Transverse colon (tissue), 4 donors: Measurements from ENCODE around the gene SNRPD1. TPM values are rescaled to one million over a fixed set of nuclear protein-coding genes. Genes with fewer than 3 reads are reported as not detected.
A peak's percentile ranks its signal among the peaks of the same experiment; 100 is the strongest.
"Not testable (repeated sequence)": the region's sequence is repeated elsewhere in the genome, so short reads cannot be mapped to it uniquely, and the experiment has no call there.

Experiments used
- DNase-seq: peaks from one replicate; pipeline ENCODE4 v3.0.0-alpha.2; 2019
- H3K27ac ChIP-seq, 4 donors: fragments of 200-600 bp; sonication (generic); 2 replicates each; pipeline ENCODE4 v1.5.1; 2016 to 2018; ENCODE audit warnings: inconsistent platforms in 4 of 4
- H3K27me3 ChIP-seq: fragments of 200-600 bp; sonication (generic); 2 replicates; pipeline ENCODE4 v1.5.1; 2017; ENCODE audit warnings: inconsistent platforms
- H3K36me3 ChIP-seq, 4 donors: fragments of 200-600 bp; sonication (generic); 2 replicates each; pipeline ENCODE4 v1.5.1; 2017 to 2019; ENCODE audit warnings: inconsistent platforms in 4 of 4
- H3K4me1 ChIP-seq, 4 donors: fragments of 200-600 bp; sonication (generic); 2 replicates each; pipeline ENCODE4 v1.5.1; 2017 to 2020; ENCODE audit warnings: inconsistent platforms in 4 of 4
- H3K4me3 ChIP-seq, 4 donors: fragments of 200-600 bp; sonication (generic); 1 replicate in 1 of 4; 2 replicates in 3 of 4; pipeline versions ENCODE4 v1.5.1 to v1.6.1; 2017 to 2019; ENCODE audit warnings: inconsistent platforms in 4 of 4
- H3K9me3 ChIP-seq, 2 donors: fragments of 200-600 bp; sonication (generic); 2 replicates each; pipeline ENCODE4 v1.5.1; 2017 to 2019; ENCODE audit warnings: inconsistent platforms in 2 of 2
- EP300 ChIP-seq: sonication (generic); formaldehyde crosslinking; IDR thresholded peaks from one replicate; pipeline ENCODE4 v1.6.1; 2017; ENCODE audit warnings: antibody characterized with exemption, low read depth
- POLR2A ChIP-seq: fragments of 450-650 bp; IDR thresholded peaks from one replicate; pipeline ENCODE4 v1.6.1; 2016; ENCODE audit warnings: antibody characterized with exemption, mild to moderate bottlenecking, moderate library complexity
- POLR2AphosphoS5 ChIP-seq, 3 donors: sonication (generic); formaldehyde crosslinking; IDR thresholded peaks; one replicate each; pipeline ENCODE4 v1.6.1; 2016; ENCODE audit warnings: antibody characterized with exemption in 3 of 3
- WGBS, 2 donors: methylation state at CpG; one replicate each; pipeline ENCODE4 v1.1.5; 2018; ENCODE audit warnings: low coverage in 1 of 2; 5-methylcytosine and 5-hydroxymethylcytosine counted together
- in situ Hi-C, 4 donors: fragments of 200-750 bp; cut with MboI; loops; one replicate each; pipeline versions ENCODE4 v1.15.0 to v1.15.1; 2017; ENCODE audit warnings: low sequenced_read_pairs in 3 of 4, low pct_ligation_motif_present in 1 of 4, low pct_unique_long_range_greater_than_20kb in 1 of 4
- intact Hi-C: fragments of 100-400 bp; cut with DNase I; formaldehyde crosslinking; loops from one replicate; pipeline ENCODE4 v1.15.1; 2023; ENCODE audit warnings: low total_unique reads
- total RNA-seq, 4 donors: library from RNA; depleted of rRNA; stranded (reverse); fragments of >200 nt; gene quantifications; one replicate each; pipeline ENCODE4 v1.1.0, GENCODE V29; 2016
- TF ChIP-seq, protein P1 (sequence below), 5 experiments: fragments of 200-600 bp in 3 of 5; fragments of 450-650 bp in 2 of 5; sonication (generic) in 3 of 5; IDR thresholded peaks; 1 replicate in 2 of 5; 2 replicates in 3 of 5; pipeline ENCODE4 v1.5.1; 2016 to 2017; ENCODE audit warnings: antibody characterized with exemption in 5 of 5, inconsistent platforms in 3 of 5, mild to moderate bottlenecking in 2 of 5, moderate library complexity in 1 of 5

SNRPD1 gene
- total RNA-seq, 4 donors from 2014 or later = 1.4 to 11.3 (median 7.6) TPM

DNA sequence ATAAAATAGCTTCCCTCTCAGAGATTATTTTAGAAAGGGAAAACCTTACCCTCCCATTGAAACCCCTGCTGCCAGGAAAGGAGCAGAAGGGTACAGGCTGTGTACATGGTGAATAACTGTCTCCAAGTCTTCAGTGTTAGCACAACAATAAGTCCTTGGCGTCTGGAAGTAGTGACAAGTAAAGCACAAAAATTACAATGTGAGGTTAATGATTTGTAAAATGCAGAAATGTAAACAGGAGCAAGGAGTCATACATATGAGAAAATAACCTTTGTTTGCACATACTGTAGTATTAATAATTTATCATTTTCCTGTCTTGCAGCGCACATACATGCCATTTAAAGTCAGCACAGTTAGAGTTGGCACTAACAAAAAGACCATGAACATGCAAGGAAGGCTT, 52.0 kb downstream of the SNRPD1 start:
- Histone ChIP-seq H3K4me3 (no peak overlapping the region), H3K36me3 (peaks cover 0 to 13% (median 0%) of the 10 kb centered on the region in 4 donors), H3K4me1 (peaks cover 0 to 10% (median 7%) of the 10 kb centered on the region in 4 donors), H3K9me3 (no peaks in the 10 kb centered on the region), H3K27me3 (no peaks in the 10 kb centered on the region), H3K27ac (no peak overlapping the region)
- 61 to 67% methylated on average over 2 of the region's 2 CpGs for WGBS, 2 donors
- TF ChIP-seq, protein P1, sequence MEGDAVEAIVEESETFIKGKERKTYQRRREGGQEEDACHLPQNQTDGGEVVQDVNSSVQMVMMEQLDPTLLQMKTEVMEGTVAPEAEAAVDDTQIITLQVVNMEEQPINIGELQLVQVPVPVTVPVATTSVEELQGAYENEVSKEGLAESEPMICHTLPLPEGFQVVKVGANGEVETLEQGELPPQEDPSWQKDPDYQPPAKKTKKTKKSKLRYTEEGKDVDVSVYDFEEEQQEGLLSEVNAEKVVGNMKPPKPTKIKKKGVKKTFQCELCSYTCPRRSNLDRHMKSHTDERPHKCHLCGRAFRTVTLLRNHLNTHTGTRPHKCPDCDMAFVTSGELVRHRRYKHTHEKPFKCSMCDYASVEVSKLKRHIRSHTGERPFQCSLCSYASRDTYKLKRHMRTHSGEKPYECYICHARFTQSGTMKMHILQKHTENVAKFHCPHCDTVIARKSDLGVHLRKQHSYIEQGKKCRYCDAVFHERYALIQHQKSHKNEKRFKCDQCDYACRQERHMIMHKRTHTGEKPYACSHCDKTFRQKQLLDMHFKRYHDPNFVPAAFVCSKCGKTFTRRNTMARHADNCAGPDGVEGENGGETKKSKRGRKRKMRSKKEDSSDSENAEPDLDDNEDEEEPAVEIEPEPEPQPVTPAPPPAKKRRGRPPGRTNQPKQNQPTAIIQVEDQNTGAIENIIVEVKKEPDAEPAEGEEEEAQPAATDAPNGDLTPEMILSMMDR (IDR thresholded peaks at IDR 0.05) = no peak
- no peak for TF ChIP-seq EP300
- no peak for TF ChIP-seq POLR2A
- no peak for TF ChIP-seq POLR2AphosphoS5 (IDR thresholded peaks at IDR 0.05)
- intact Hi-C loops (no loop called here), in situ Hi-C loops (no loop called here)
- no peak for DNase-seq

GRCh38 chr18:21669736-21670285, 57.7 kb downstream of the SNRPD1 start:
- Histone ChIP-seq H3K4me1 (peaks cover 0 to 26% (median 13%) of the 10 kb centered on the region in 4 donors), H3K4me3 (no peak overlapping the region), H3K27me3 (no peaks in the 10 kb centered on the region), H3K27ac (peak overlapping the region; percentile 66 to 75 (median 74)), H3K9me3 (no peaks in the 10 kb centered on the region), H3K36me3 (no peaks in the 10 kb centered on the region)
- DNase-seq = peak; percentile 69
- WGBS, 2 donors = 81 to 83% methylated on average over 1 to 9 of the region's 9 CpGs
- TF ChIP-seq POLR2AphosphoS5 (IDR thresholded peaks at IDR 0.05) (no peak), EP300 (no peak), POLR2A (no peak)
- TF ChIP-seq, protein P1 (IDR thresholded peaks at IDR 0.05) = no peak
- in situ Hi-C loops (no loop called here), intact Hi-C loops (no loop called here)

DNA sequence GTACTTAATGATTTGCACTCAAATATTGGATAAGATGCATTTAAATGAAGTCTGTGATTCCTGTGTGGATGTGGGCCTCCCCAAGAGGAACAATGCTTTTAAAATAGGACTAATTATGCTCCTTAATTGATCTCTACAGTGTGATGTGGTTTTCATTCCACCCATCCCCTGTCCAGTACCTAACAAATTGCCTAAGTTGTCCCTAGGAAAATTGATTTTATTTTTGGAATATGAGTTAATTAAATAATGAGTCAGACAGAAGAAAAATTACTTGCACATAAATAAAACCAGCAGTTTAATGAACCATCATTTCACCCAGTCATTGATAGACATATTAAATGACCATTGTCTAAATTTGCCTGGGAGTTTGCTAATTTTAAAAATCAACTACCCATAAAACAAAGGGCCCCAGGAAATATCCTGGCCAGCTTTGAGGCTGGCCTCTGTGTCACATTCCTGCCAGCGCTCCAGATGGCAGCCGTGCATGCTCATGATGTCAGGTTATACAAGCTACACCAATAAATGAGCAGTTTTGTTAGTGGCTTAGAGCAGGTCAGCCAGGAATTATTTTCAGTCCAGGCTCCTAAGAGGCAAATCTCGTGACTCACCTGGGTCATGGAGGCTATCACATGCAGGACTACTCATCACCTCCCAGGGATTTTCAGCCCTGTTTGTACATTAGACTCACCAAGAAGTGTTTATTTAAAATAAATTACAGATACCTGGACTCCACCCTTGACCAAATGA, 60.6 kb downstream of the SNRPD1 start:
- intact Hi-C loops (no loop called here), in situ Hi-C loops (no loop called here)
- H3K27me3 ChIP-seq = no peaks in the 10 kb centered on the region
- no peaks in the 10 kb centered on the region for H3K9me3 ChIP-seq
- TF ChIP-seq POLR2AphosphoS5 (IDR thresholded peaks at IDR 0.05) (peak in 1 of 3 donors; percentile 34), EP300 (no peak)
- DNase-seq = peak; percentile 45
- H3K4me1 ChIP-seq = peaks cover 0 to 26% (median 13%) of the 10 kb centered on the region in 4 donors
- H3K27ac ChIP-seq = peak overlapping the region in 2 of 4 donors; percentile 48 to 51
- no peak overlapping the region for H3K4me3 ChIP-seq
- 60 to 70% methylated on average over 1 to 3 of the region's 3 CpGs for WGBS, 2 donors
- no peaks in the 10 kb centered on the region for H3K36me3 ChIP-seq

DNA sequence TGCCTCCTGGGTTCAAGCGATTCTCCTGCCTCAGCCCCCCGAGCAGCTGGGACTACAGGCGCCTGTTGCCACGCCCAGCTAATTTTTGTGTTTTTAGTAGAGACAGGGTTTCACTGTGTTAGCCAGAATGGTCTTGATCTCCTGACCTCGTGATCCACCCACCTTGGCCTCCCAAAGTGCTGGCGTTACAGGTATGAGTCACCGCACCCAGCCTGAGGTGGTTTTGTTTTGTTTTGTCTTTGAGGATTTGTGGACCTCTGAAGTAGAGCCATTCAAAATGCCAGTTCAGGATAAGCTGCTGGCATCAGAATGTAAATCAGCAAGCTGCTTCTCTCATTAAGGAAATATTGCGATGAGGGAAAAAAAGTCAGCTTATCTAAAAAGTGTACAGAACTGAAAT, 63.2 kb downstream of the SNRPD1 start:
- H3K27me3 ChIP-seq, H3K36me3 ChIP-seq, intact Hi-C loops, H3K4me3 ChIP-seq, H3K9me3 ChIP-seq, in situ Hi-C loops, H3K27ac ChIP-seq, DNase-seq: not testable (repeated sequence)
- peaks cover 0 to 21% (median 10%) of the 10 kb centered on the region in 4 donors for H3K4me1 ChIP-seq
- WGBS, 2 donors = 91 to 100% methylated on average over 2 to 8 of the region's 8 CpGs

DNA sequence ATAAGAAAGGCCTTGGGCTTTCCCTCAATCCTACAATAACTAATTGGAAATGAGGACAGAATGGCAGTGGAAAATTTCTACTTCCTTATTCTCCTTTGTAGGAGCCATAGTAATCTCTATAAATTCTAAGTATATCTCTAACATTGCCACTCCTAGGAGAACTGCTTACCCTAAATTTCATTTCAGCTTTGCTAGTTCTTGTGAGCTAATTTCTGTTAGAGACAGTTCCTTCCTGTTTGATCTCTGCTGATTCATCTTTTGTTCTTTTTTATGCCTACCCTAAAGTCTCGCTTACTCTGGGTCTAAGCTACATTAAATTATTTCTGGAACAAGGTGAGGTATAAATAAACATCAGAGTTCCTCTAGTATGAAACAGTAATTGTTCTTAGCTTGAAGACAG, 66.7 kb downstream of the SNRPD1 start:
- WGBS, 2 donors = 47 to 89% methylated on average over 1 of the region's 1 CpG
- in situ Hi-C loops (no loop called here), intact Hi-C loops (no loop called here)
- TF ChIP-seq, protein P1 (IDR thresholded peaks at IDR 0.05) = no peak
- no peak for TF ChIP-seq EP300
- TF ChIP-seq POLR2AphosphoS5 (IDR thresholded peaks at IDR 0.05) = no peak
- TF ChIP-seq POLR2A = no peak
- H3K36me3 ChIP-seq = no peaks in the 10 kb centered on the region
- no peaks in the 10 kb centered on the region for H3K9me3 ChIP-seq
- no peak overlapping the region for H3K4me3 ChIP-seq
- DNase-seq = no peak
- peak overlapping the region; percentile 54 to 75 (median 63) for H3K27ac ChIP-seq
- no peaks in the 10 kb centered on the region for H3K27me3 ChIP-seq
- peaks cover 7 to 40% (median 23%) of the 10 kb centered on the region in 4 donors for H3K4me1 ChIP-seq
